Measurements from ENCODE around the gene PITPNB.

The PITPNB gene

GRCh38 chr22:27833803-27834202 lies 85.3 kb downstream of the PITPNB start:
- no peak for DNase-seq (ENCODE audit: low spot score)

- no peak for DNase-seq (ENCODE audit: low spot score)
Measured at GRCh38 chr22:27832606-27833005, 86.5 kb downstream of the PITPNB start.

GRCh38 chr22:27829620-27830019 lies 89.4 kb downstream of the PITPNB start:
- DNase-seq (ENCODE audit: low spot score): no peak

- DNase-seq (ENCODE audit: low spot score): no peak
Measured at GRCh38 chr22:27827604-27828587, 91.2 kb downstream of the PITPNB start.

- DNase-seq (ENCODE audit: low spot score): no peak
Measured at GRCh38 chr22:27825174-27825573, 93.9 kb downstream of the PITPNB start.

GRCh38 chr22:27823221-27823620 lies 95.8 kb downstream of the PITPNB start:
- no peak for DNase-seq (ENCODE audit: low spot score)

GRCh38 chr22:27820896-27821866 lies 97.9 kb downstream of the PITPNB start:
- DNase-seq (ENCODE audit: low spot score): no peak

GRCh38 chr22:27816552-27816951 lies 102.5 kb downstream of the PITPNB start:
- DNase-seq (ENCODE audit: low spot score): no peak

GRCh38 chr22:27815826-27816530 lies 103.1 kb downstream of the PITPNB start:
- no peak for DNase-seq (ENCODE audit: low spot score)

- DNase-seq (ENCODE audit: low spot score): no peak
Measured at GRCh38 chr22:27814993-27815392, 104.1 kb downstream of the PITPNB start.

- DNase-seq (ENCODE audit: low spot score): no peak
Measured at GRCh38 chr22:27811778-27812177, 107.3 kb downstream of the PITPNB start.

GRCh38 chr22:27810609-27811151 lies 108.4 kb downstream of the PITPNB start:
- DNase-seq (ENCODE audit: low spot score): no peak

GRCh38 chr22:27809700-27810608 lies 109.1 kb downstream of the PITPNB start:
- DNase-seq (ENCODE audit: low spot score): no peak

- DNase-seq (ENCODE audit: low spot score): no peak
Measured at GRCh38 chr22:27809226-27809603, 109.8 kb downstream of the PITPNB start.

- DNase-seq (ENCODE audit: low spot score): no peak
Measured at GRCh38 chr22:27808451-27809225, 110.4 kb downstream of the PITPNB start.

- DNase-seq (ENCODE audit: low spot score): no peak
Measured at GRCh38 chr22:27805841-27806240, 113.2 kb downstream of the PITPNB start.

- DNase-seq (ENCODE audit: low spot score): peak; percentile 47
Measured at GRCh38 chr22:27804470-27805297, 114.4 kb downstream of the PITPNB start.

GRCh38 chr22:27803841-27804415 lies 115.1 kb downstream of the PITPNB start:
- DNase-seq (ENCODE audit: low spot score): no peak
